ENCODE data around the gene CDYL2. TPM values are rescaled to one million over a fixed set of nuclear protein-coding genes. Genes with fewer than 3 reads are reported as not detected.
"Not testable (repeated sequence)": the region's sequence is repeated elsewhere in the genome, so short reads cannot be mapped to it uniquely, and the experiment has no call there.

CDYL2 gene
- polyA plus RNA-seq, 12 donors: 2.0 to 4.4 (median 2.6) TPM; not detected in 1

- DNase-seq: peak; percentile 53
Observed at GRCh38 chr16:80746231-80746630, 58.2 kb downstream of the CDYL2 start.

GRCh38 chr16:80744856-80745255 is 59.5 kb downstream of the CDYL2 start:
- no peak for DNase-seq

- no peak for DNase-seq
Observed at GRCh38 chr16:80743772-80744171, 60.6 kb downstream of the CDYL2 start.

GRCh38 chr16:80743273-80743672 is 61.1 kb downstream of the CDYL2 start:
- DNase-seq: no peak

- DNase-seq: no peak
Observed at GRCh38 chr16:80742331-80742730, 62.1 kb downstream of the CDYL2 start.

- DNase-seq: no peak
Observed at GRCh38 chr16:80741724-80742123, 62.7 kb downstream of the CDYL2 start.

- no peak for DNase-seq
Observed at GRCh38 chr16:80739523-80739922, 64.9 kb downstream of the CDYL2 start.

- no peak for DNase-seq
Observed at GRCh38 chr16:80738521-80738920, 65.9 kb downstream of the CDYL2 start.

- DNase-seq: no peak
Observed at GRCh38 chr16:80735846-80736245, 68.6 kb downstream of the CDYL2 start.

- DNase-seq: no peak
Observed at GRCh38 chr16:80733407-80733806, 71.0 kb downstream of the CDYL2 start.

- DNase-seq: no peak
Observed at GRCh38 chr16:80731915-80732314, 72.5 kb downstream of the CDYL2 start.

- not testable (repeated sequence) for DNase-seq
Observed at GRCh38 chr16:80727066-80727763, 77.2 kb downstream of the CDYL2 start.

- no peak for DNase-seq
Observed at GRCh38 chr16:80725566-80726162, 78.7 kb downstream of the CDYL2 start.

GRCh38 chr16:80723981-80724380 is 80.4 kb downstream of the CDYL2 start:
- no peak for DNase-seq

GRCh38 chr16:80723091-80723490 is 81.3 kb downstream of the CDYL2 start:
- no peak for DNase-seq

GRCh38 chr16:80720804-80721371 is 83.5 kb downstream of the CDYL2 start:
- no peak for DNase-seq

GRCh38 chr16:80719573-80719972 is 84.8 kb downstream of the CDYL2 start:
- DNase-seq: no peak

- DNase-seq: no peak
Observed at GRCh38 chr16:80718480-80719220, 85.7 kb downstream of the CDYL2 start.

GRCh38 chr16:80717611-80718010 is 86.8 kb downstream of the CDYL2 start:
- DNase-seq: no peak

GRCh38 chr16:80716564-80717139 is 87.7 kb downstream of the CDYL2 start:
- no peak for DNase-seq

GRCh38 chr16:80711406-80711805 is 93.0 kb downstream of the CDYL2 start:
- DNase-seq: no peak

GRCh38 chr16:80710918-80711317 is 93.5 kb downstream of the CDYL2 start:
- DNase-seq: no peak

All from muscle of arm (tissue), 12 donors.